Activated CD8-positive, alpha-beta memory T cell treated with anti-CD3 and anti-CD28 coated beads, Interleukin-2, amount 50 U/mL, for 48 hours (primary cell): ENCODE results near the gene C1orf210.

Experiments
- DNase-seq: peaks from one replicate; pipeline ENCODE4 v3.0.0-alpha.2; 2020

C1orf210 gene

DNA sequence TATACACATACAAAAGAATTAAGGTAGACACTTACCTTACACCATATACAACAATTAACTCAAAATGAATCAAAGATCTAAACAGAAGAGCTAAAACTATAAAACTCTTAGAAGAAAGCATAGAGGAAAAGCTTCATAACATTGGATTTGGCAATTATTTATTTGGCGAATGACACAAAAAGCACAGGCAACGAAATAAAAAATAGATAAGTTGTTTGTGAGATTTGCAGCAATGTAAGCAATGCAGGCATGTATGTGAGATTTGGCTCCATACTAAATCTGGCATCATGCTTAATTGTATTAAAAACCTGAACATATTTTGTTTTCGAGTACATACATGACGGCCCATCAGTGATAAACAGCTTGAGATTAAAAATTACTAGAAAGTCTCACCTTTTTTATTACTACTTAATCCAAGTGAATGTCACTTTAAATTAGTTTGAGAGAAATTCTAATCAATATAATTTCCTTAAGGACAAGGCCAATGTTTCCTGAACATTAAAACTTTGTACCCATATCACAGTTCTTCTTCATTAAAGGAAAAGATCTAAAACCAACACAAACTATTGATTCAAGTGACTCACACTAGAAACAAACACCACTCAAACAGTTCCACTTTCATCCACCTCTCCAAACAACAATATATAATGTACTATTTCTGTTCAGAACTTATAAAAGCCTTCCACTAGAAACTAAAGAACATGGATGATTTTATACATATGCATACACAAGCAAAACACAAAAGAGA, 38.7 kb downstream of the C1orf210 start:
- DNase-seq, result no peak

GRCh38 chr1:43243299-43243698, 42.1 kb downstream of the C1orf210 start:
- DNase-seq, result peak; percentile 8

DNA sequence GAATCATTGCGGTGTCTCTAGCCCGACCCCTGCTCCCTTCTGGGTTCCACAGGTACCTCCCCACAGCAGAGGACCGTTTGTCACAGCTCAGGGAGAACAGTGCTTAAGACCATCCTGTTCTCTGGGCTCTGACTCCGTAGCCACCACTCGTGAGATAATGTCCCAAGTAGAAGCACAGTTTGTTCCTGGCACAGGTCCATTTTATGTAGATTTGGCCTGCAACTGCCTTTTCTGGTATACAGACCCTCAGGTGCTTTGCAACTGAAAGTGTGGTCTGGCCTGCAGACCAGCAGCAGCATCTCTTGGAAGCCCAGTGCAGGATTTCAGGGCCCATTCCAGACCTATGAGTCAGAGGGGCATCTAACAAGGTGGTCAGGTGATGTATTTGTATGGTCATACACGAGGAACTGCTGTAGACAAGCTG, 44.0 kb downstream of the C1orf210 start:
- peak; percentile 17 for DNase-seq

- DNase-seq, result no peak
Measured at GRCh38 chr1:43239484-43239883, 45.9 kb downstream of the C1orf210 start.

- no peak for DNase-seq
Measured at GRCh38 chr1:43238991-43239469, 46.4 kb downstream of the C1orf210 start.

GRCh38 chr1:43238085-43238484, 47.3 kb downstream of the C1orf210 start:
- DNase-seq, result no peak

DNA sequence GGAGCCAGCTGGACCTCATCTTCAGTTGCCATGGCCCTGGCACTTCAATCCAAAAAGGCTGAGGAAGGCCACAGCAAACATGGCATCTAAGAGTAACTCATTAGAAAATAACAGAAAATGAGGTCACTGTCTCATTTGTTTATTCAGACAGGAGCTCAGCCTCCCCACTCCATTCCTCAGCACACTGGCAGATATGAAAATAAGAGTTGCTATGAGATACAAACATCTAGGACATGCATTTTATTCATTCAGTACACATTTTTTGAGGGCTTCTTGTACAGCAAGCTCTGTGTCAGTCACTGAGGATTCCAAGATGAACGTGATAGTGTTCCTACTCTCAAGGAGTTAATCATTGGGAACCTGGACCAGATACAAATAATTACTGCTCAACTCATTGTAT, 48.3 kb downstream of the C1orf210 start:
- DNase-seq, result peak; percentile 1

DNA sequence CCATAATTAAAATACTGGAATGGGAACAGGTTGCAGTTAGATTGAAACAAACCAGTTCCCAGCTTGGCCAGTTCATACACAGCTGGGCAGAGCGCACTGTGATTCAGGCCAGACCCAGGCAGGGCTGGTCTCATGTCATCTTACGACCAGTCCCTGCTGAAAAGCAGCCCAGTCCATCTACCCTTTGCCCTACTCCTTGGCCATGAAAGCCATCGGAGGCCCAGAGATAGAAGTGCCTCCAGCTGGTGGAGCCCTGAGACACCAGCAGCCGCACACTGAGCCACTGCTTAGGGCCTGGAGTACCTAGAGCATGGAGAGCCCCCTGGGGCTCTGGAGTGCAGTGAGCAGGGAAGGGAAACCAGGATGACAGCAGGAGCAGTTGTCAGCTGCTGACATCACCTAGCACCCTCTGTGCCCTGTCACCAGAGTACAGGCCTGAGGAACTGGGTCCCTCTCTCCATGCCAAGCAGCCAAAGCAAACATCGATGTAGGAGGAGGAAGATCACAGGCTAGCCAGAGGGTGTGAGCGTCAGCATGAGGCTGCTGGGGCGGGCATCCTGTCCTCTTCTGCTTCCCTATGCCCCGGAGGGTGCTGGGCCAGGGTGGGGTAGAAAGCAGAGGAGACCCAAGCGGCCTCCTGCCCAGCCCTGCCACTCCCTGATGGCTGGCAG, 49.8 kb downstream of the C1orf210 start:
- DNase-seq, result no peak

GRCh38 chr1:43235040-43235439, 50.3 kb downstream of the C1orf210 start:
- DNase-seq, result no peak

- DNase-seq, result no peak
Measured at GRCh38 chr1:43234267-43234666, 51.1 kb downstream of the C1orf210 start.

GRCh38 chr1:43233631-43234030, 51.8 kb downstream of the C1orf210 start:
- no peak for DNase-seq

DNA sequence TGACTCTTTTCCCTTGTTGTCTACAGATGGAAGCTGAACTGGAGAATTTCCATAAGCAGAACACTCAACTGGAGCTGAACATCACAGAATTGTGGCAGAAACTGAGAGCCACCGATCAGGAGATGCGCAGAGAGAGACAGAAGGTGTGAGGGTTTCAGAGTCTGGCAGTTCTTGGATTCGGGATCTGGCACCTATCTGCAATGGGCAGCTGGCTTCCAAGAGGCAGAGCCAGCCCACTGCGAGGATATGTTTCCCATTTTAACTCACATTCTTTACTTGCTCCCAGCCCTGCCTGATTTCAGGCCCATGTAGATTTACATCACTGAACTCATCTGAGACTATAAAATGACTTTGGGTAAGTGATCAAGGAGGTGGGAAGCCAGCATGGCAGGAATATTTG, 52.9 kb downstream of the C1orf210 start:
- DNase-seq, result no peak

- DNase-seq, result no peak
Measured at GRCh38 chr1:43232074-43232473, 53.3 kb downstream of the C1orf210 start.
